H9 (cell line): Measurements from ENCODE around the gene SSX4B. TPM values are rescaled to one million over a fixed set of nuclear protein-coding genes. Genes with fewer than 3 reads are reported as not detected.
A peak's percentile ranks its signal among the peaks of the same experiment; 100 is the strongest.

Experiments
- DNase-seq: peaks from one replicate; pipeline ENCODE4 v3.0.0-alpha.2; 2017
- H2AFZ ChIP-seq: one replicate; pipeline ENCODE4 v1.6.1; 2013; ENCODE audit warnings: mild to moderate bottlenecking, low read length, control low read depth, moderate library complexity
- H2AK5ac ChIP-seq: 2 replicates; pipeline ENCODE4 v1.6.1; 2013; ENCODE audit warnings: low read length, control low read depth, mixed read lengths; ENCODE audit not compliant: insufficient read length
- H2BK120ac ChIP-seq: one replicate; pipeline ENCODE4 v1.6.1; 2013; ENCODE audit warnings: low read depth, mild to moderate bottlenecking, low read length, control low read depth, inconsistent platforms; ENCODE audit not compliant: poor library complexity, severe bottlenecking
- H2BK12ac ChIP-seq: 2 replicates; pipeline ENCODE4 v1.6.1; 2013; ENCODE audit warnings: low read length, control low read depth, mixed read lengths, low read depth; ENCODE audit not compliant: insufficient read length
- H2BK15ac ChIP-seq: 2 replicates; pipeline ENCODE4 v1.6.1; 2013; ENCODE audit warnings: low read depth, low read length, control low read depth
- H2BK20ac ChIP-seq: one replicate; pipeline ENCODE4 v1.6.1; 2013; ENCODE audit warnings: low read depth, mild to moderate bottlenecking, low read length, control low read depth, inconsistent platforms; ENCODE audit not compliant: poor library complexity, severe bottlenecking
- H2BK5ac ChIP-seq: 2 replicates; pipeline ENCODE4 v1.6.1; 2013; ENCODE audit warnings: low read length, control low read depth, mixed read lengths; ENCODE audit not compliant: insufficient read length
- H3K14ac ChIP-seq: 2 replicates; pipeline ENCODE4 v1.6.1; 2013; ENCODE audit warnings: low read length, control low read depth; ENCODE audit not compliant: insufficient read depth
- H3K18ac ChIP-seq: 2 replicates; pipeline ENCODE4 v1.6.1; 2013; ENCODE audit warnings: low read depth, mild to moderate bottlenecking, mixed read lengths, low read length, control low read depth; ENCODE audit not compliant: insufficient read length
- H3K23ac ChIP-seq: 2 replicates; pipeline ENCODE4 v1.6.1; 2013; ENCODE audit warnings: low read length, control low read depth, mixed read lengths, low read depth; ENCODE audit not compliant: insufficient read length
- H3K23me2 ChIP-seq: 2 replicates; pipeline ENCODE4 v1.6.1; 2013; ENCODE audit warnings: low read depth, mild to moderate bottlenecking, mixed read lengths, low read length, control low read depth; ENCODE audit not compliant: insufficient read length, poor library complexity, severe bottlenecking
- H3K27ac ChIP-seq: 2 replicates; pipeline ENCODE4 v1.5.1; 2013; ENCODE audit warnings: low read length, control low read depth, mixed read lengths, low read depth; ENCODE audit not compliant: insufficient read length
- H3K27me3 ChIP-seq: 2 replicates; pipeline ENCODE4 v1.6.1; 2013; ENCODE audit warnings: low read length, control low read depth, inconsistent platforms; ENCODE audit not compliant: insufficient read depth
- H3K4ac ChIP-seq: 2 replicates; pipeline ENCODE4 v1.6.1; 2013; ENCODE audit warnings: low read depth, mild to moderate bottlenecking, control low read depth, inconsistent platforms, low read length, moderate library complexity
- H3K4me1 ChIP-seq: 2 replicates; pipeline ENCODE4 v1.6.1; 2013; ENCODE audit warnings: low read length, control low read depth, inconsistent platforms; ENCODE audit not compliant: insufficient read depth
- H3K4me2 ChIP-seq: 2 replicates; pipeline ENCODE4 v1.6.1; 2013; ENCODE audit warnings: low read length, control low read depth, mixed read lengths; ENCODE audit not compliant: insufficient read length, insufficient read depth
- H3K56ac ChIP-seq: 2 replicates; pipeline ENCODE4 v1.6.1; 2013; ENCODE audit warnings: low read depth, mild to moderate bottlenecking, mixed read lengths, low read length, control low read depth; ENCODE audit not compliant: insufficient read length
- H3K79me1 ChIP-seq: 2 replicates; pipeline ENCODE4 v1.6.1; 2013; ENCODE audit warnings: low read depth, mild to moderate bottlenecking, moderate library complexity, low read length, control low read depth, inconsistent platforms; ENCODE audit not compliant: insufficient read depth, poor library complexity, severe bottlenecking
- H3K79me2 ChIP-seq: 2 replicates; pipeline ENCODE4 v1.6.1; 2013; ENCODE audit warnings: low read length, control low read depth, inconsistent platforms; ENCODE audit not compliant: insufficient read depth
- H3K9ac ChIP-seq: 2 replicates; pipeline ENCODE4 v1.6.1; 2013; ENCODE audit warnings: low read length, control low read depth, mixed read lengths; ENCODE audit not compliant: insufficient read length; ENCODE audit errors: extremely low read depth
- H3K9me3 ChIP-seq: one replicate; pipeline ENCODE4 v1.6.1; 2013; ENCODE audit warnings: low read depth, low read length, inconsistent platforms; ENCODE audit not compliant: control insufficient read depth
- H3T11ph ChIP-seq: one replicate; pipeline ENCODE4 v1.6.1; 2013; ENCODE audit warnings: mild to moderate bottlenecking, low read length, control low read depth, inconsistent platforms
- H4K20me1 ChIP-seq: one replicate; pipeline ENCODE4 v1.6.1; 2013; ENCODE audit not compliant: control insufficient read depth, insufficient read length, insufficient read depth
- H4K5ac ChIP-seq: 2 replicates; pipeline ENCODE4 v1.6.1; 2013; ENCODE audit warnings: low read depth, mild to moderate bottlenecking, mixed read lengths, low read length, control low read depth; ENCODE audit not compliant: insufficient read length
- H4K8ac ChIP-seq: replicated peaks from 2 replicates; pipeline ENCODE4 v1.6.1; 2013; ENCODE audit warnings: low read length, control low read depth, mixed read lengths, low read depth; ENCODE audit not compliant: insufficient read length
- H4K91ac ChIP-seq: 2 replicates; pipeline ENCODE4 v1.6.1; 2013; ENCODE audit warnings: low read depth, mild to moderate bottlenecking, moderate library complexity, mixed read lengths, low read length, control low read depth; ENCODE audit not compliant: insufficient read length
- H3K27ac Mint-ChIP-seq, 3 experiments: 2 replicates in 2 of 3; 3 replicates in 1 of 3; pipeline ENCODE4 v1.8.0; 2020 to 2021; ENCODE audit warnings: mixed read lengths in 3 of 3, mild to moderate bottlenecking in 1 of 3, moderate library complexity in 1 of 3
- H3K27me3 Mint-ChIP-seq: 2 replicates; pipeline ENCODE4 v1.8.0; 2021; ENCODE audit warnings: low read depth, mild to moderate bottlenecking, moderate library complexity, mixed read lengths
- H3K36me3 Mint-ChIP-seq, 3 experiments: 2 replicates in 2 of 3; 3 replicates in 1 of 3; pipeline ENCODE4 v1.8.0; 2020 to 2021; ENCODE audit warnings: low read depth in 3 of 3, mixed read lengths in 3 of 3; ENCODE audit not compliant: insufficient read depth in 1 of 3
- H3K4me1 Mint-ChIP-seq, 2 experiments: 2 replicates each; pipeline ENCODE4 v1.8.0; 2020; ENCODE audit warnings: mixed read lengths in 2 of 2
- H3K4me3 Mint-ChIP-seq, 2 experiments: 2 replicates in 1 of 2; 3 replicates in 1 of 2; pipeline ENCODE4 v1.8.0; 2020 to 2021; ENCODE audit warnings: mild to moderate bottlenecking in 2 of 2, mixed read lengths in 2 of 2, moderate library complexity in 1 of 2
- H3K9me3 Mint-ChIP-seq, 2 experiments: 2 replicates in 1 of 2; 3 replicates in 1 of 2; pipeline ENCODE4 v1.8.0; 2020; ENCODE audit warnings: mild to moderate bottlenecking in 2 of 2, mixed read lengths in 2 of 2, moderate library complexity in 1 of 2
- WGBS: extraction: QIAGEN DNeasy Blood & Tissue Kit; methylation state at CpG from one replicate; pipeline ENCODE4 v1.1.7; 2013; ENCODE audit warnings: missing lambda C conversion rate, low lambda C conversion rate, mixed read lengths; ENCODE audit not compliant: insufficient read length; ENCODE audit errors: extremely low coverage; 5-methylcytosine and 5-hydroxymethylcytosine counted together
- total RNA-seq: library from RNA; stranded (reverse); gene quantifications from 2 replicates; pipeline ENCODE4 v1.2.1, GENCODE V29; 2021
- TF ChIP-seq, protein P1 (sequence below): fragments of 200-600 bp; sonication (generic); conservative IDR thresholded peaks from 3 replicates; pipeline ENCODE4 v1.8.0; 2021; ENCODE audit warnings: antibody characterized with exemption, mild to moderate bottlenecking

Gene SSX4B
- total RNA-seq, 1 experiment from 2014 or later, result not detected

DNA sequence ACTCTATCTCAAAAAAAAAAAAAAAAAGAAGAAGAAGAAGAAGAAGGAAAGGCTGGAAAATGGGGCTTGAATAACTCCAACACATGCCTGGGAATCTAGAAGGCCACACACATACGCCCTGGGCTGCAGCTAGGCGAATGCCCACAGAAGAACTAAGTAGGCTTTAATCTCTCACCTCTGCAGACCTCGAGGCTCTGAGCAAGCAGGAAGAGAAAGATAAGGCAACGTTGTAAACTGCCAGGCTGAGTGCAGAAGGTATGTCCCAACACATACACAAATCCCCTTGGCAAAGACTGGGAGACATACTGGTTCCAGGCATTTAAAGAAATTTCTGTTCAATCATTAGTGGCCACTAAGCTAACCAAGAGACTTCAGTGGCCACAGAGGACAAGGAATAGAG, 39.9 kb upstream of the SSX4B start:
- Histone ChIP-seq H3K18ac (no peak overlapping the region), H2BK12ac (no peak overlapping the region), H4K5ac (no peak overlapping the region), H2BK20ac (no peak overlapping the region), H2BK5ac (no peak overlapping the region), H4K20me1 (no peaks in the 10 kb centered on the region), H3K23ac (no peak overlapping the region), H3K79me1 (no peaks in the 10 kb centered on the region), H4K8ac (no peak overlapping the region), H2BK15ac (no peak overlapping the region), H3K27me3 (no peaks in the 10 kb centered on the region), H2AFZ (no peak overlapping the region), H3K14ac (no peak overlapping the region), H3K27ac (no peak overlapping the region), H2AK5ac (no peak overlapping the region), H3K23me2 (no peaks in the 10 kb centered on the region), H3T11ph (no peak overlapping the region), H3K4ac (no peak overlapping the region), H3K4me2 (no peak overlapping the region), H3K4me1 (no peaks in the 10 kb centered on the region), H4K91ac (no peak overlapping the region), H3K79me2 (no peaks in the 10 kb centered on the region), H2BK120ac (no peak overlapping the region), H3K9ac (no peak overlapping the region), H3K9me3 (peaks cover 13% of the 10 kb centered on the region), H3K56ac (no peak overlapping the region)
- peaks cover 55 to 62% of the 10 kb centered on the region in 2 experiments for H3K9me3 Mint-ChIP-seq
- peak overlapping the region in 1 of 3 experiments; percentile 62; a peak in 1 of 7 replicates for H3K27ac Mint-ChIP-seq
- H3K4me1 Mint-ChIP-seq, result no peaks in the 10 kb centered on the region
- DNase-seq, result no peak
- peaks cover 3% of the 10 kb centered on the region; the same call in 1 of the 2 replicates for H3K27me3 Mint-ChIP-seq
- H3K4me3 Mint-ChIP-seq, result no peak overlapping the region
- peaks cover 0 to 6% (median 4%) of the 10 kb centered on the region in 3 experiments; a peak in 2 of 7 replicates for H3K36me3 Mint-ChIP-seq
- WGBS, result no CpG with 5 or more reads among the region's 4 CpGs
- TF ChIP-seq, protein P1, sequence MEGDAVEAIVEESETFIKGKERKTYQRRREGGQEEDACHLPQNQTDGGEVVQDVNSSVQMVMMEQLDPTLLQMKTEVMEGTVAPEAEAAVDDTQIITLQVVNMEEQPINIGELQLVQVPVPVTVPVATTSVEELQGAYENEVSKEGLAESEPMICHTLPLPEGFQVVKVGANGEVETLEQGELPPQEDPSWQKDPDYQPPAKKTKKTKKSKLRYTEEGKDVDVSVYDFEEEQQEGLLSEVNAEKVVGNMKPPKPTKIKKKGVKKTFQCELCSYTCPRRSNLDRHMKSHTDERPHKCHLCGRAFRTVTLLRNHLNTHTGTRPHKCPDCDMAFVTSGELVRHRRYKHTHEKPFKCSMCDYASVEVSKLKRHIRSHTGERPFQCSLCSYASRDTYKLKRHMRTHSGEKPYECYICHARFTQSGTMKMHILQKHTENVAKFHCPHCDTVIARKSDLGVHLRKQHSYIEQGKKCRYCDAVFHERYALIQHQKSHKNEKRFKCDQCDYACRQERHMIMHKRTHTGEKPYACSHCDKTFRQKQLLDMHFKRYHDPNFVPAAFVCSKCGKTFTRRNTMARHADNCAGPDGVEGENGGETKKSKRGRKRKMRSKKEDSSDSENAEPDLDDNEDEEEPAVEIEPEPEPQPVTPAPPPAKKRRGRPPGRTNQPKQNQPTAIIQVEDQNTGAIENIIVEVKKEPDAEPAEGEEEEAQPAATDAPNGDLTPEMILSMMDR, result no peak
